ENCODE measurements around the gene HNRNPK. TPM values are rescaled to one million over a fixed set of nuclear protein-coding genes. Genes with fewer than 3 reads are reported as not detected.

Gene HNRNPK
- total and polyA plus RNA-seq, 2 of the 13 experiments (the other 11 are each of a cell fraction or from before 2014, with no cell fraction given): 321 to 712 TPM

- TF ChIP-seq HNRNPLL (IDR thresholded peaks at IDR 0.05; ENCODE audit: low read depth, low read length, poor library complexity, severe bottlenecking) (no peak), ZSCAN31 (CRISPR knock-in tag; IDR thresholded peaks at IDR 0.05; ENCODE audit: low read depth) (no peak), ASH2L (IDR thresholded peaks at IDR 0.05; ENCODE audit: insufficient read length, low read depth, low read length) (peak; percentile 41), ZNF746 (CRISPR knock-in tag; IDR thresholded peaks at IDR 0.05) (no peak), KDM6A (CRISPR knock-in tag; IDR thresholded peaks at IDR 0.05; ENCODE audit: low read depth) (peak; percentile 32; the same call in 1 of the 2 replicates), AKAP8 (CRISPR knock-in tag; IDR thresholded peaks at IDR 0.05) (no peak), ZNF7 (CRISPR knock-in tag; IDR thresholded peaks at IDR 0.05) (no peak), ZNF367 (CRISPR knock-in tag; IDR thresholded peaks at IDR 0.05; ENCODE audit: borderline replicate concordance) (no peak), MTF2 (CRISPR knock-in tag; IDR thresholded peaks at IDR 0.05; ENCODE audit: borderline replicate concordance) (no peak), KAT8 (CRISPR knock-in tag; IDR thresholded peaks at IDR 0.05) (no peak), PCBP1 (IDR thresholded peaks at IDR 0.05; ENCODE audit: borderline replicate concordance, low read depth, low read length) (no peak), ZNF773 (CRISPR knock-in tag; IDR thresholded peaks at IDR 0.05; ENCODE audit: borderline replicate concordance) (no peak), NFKBIZ (CRISPR knock-in tag; IDR thresholded peaks at IDR 0.05) (no peak), SMC3 (IDR thresholded peaks at IDR 0.05; ENCODE audit: low read length) (0 out of 2 replicates have a peak, but pooled peaks have one; percentile 12), ZNF253 (CRISPR knock-in tag; IDR thresholded peaks at IDR 0.05; ENCODE audit: borderline replicate concordance) (no peak), ZNF17 (CRISPR knock-in tag; IDR thresholded peaks at IDR 0.05) (no peak), IRF2 (CRISPR knock-in tag; IDR thresholded peaks at IDR 0.05) (0 out of 2 replicates have a peak, but pooled peaks have one; percentile 32), ZNF850 (CRISPR knock-in tag; conservative IDR thresholded peaks at IDR 0.05) (no peak), ZNF260 (CRISPR knock-in tag; IDR thresholded peaks at IDR 0.05; ENCODE audit: borderline replicate concordance, low read depth) (no peak), IRF1 (CRISPR knock-in tag; IDR thresholded peaks at IDR 0.05; ENCODE audit: low read depth) (no peak), ETV6 (CRISPR knock-in tag; conservative IDR thresholded peaks at IDR 0.05) (no peak), TMF1 (CRISPR knock-in tag; IDR thresholded peaks at IDR 0.05; ENCODE audit: low read depth) (no peak), SOX6 (IDR thresholded peaks at IDR 0.05) (no peak), SOX6 (CRISPR knock-in tag; IDR thresholded peaks at IDR 0.05) (peak; percentile 41; the same call in 1 of the 2 replicates), NFIC (IDR thresholded peaks at IDR 0.05; ENCODE audit: low read length) (peak; percentile 41; the same call in 1 of the 2 replicates), MYC (CRISPR knock-in tag; IDR thresholded peaks at IDR 0.05; ENCODE audit: borderline replicate concordance) (no peak), HNRNPL (IDR thresholded peaks at IDR 0.05; ENCODE audit: low read depth, low read length) (no peak)
- TF ChIP-seq, protein P1, sequence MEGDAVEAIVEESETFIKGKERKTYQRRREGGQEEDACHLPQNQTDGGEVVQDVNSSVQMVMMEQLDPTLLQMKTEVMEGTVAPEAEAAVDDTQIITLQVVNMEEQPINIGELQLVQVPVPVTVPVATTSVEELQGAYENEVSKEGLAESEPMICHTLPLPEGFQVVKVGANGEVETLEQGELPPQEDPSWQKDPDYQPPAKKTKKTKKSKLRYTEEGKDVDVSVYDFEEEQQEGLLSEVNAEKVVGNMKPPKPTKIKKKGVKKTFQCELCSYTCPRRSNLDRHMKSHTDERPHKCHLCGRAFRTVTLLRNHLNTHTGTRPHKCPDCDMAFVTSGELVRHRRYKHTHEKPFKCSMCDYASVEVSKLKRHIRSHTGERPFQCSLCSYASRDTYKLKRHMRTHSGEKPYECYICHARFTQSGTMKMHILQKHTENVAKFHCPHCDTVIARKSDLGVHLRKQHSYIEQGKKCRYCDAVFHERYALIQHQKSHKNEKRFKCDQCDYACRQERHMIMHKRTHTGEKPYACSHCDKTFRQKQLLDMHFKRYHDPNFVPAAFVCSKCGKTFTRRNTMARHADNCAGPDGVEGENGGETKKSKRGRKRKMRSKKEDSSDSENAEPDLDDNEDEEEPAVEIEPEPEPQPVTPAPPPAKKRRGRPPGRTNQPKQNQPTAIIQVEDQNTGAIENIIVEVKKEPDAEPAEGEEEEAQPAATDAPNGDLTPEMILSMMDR (CRISPR knock-in tag; IDR thresholded peaks at IDR 0.05): peak; percentile 42
- TF ChIP-seq, protein P2, sequence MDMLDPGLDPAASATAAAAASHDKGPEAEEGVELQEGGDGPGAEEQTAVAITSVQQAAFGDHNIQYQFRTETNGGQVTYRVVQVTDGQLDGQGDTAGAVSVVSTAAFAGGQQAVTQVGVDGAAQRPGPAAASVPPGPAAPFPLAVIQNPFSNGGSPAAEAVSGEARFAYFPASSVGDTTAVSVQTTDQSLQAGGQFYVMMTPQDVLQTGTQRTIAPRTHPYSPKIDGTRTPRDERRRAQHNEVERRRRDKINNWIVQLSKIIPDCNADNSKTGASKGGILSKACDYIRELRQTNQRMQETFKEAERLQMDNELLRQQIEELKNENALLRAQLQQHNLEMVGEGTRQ (IDR thresholded peaks at IDR 0.05; ENCODE audit: low read depth, low read length): no peak
- TF ChIP-seq, protein P2 (CRISPR knock-in tag; IDR thresholded peaks at IDR 0.05; ENCODE audit: borderline replicate concordance): no peak
Observed at GRCh38 chr9:83992407-83992806, 12.4 kb upstream of the HNRNPK start (continued).

Data from HepG2 (cell line).